GM12878 (cell line): Measurements from ENCODE around the gene HEXB. TPM values are rescaled to one million over a fixed set of nuclear protein-coding genes. Genes with fewer than 3 reads are reported as not detected.
A peak's percentile ranks its signal among the peaks of the same experiment; 100 is the strongest.

ENCODE experiments used
- ATAC-seq: fragments of 200-7000 bp; cut with Tn5 transposase; 3 replicates; pipeline ENCODE4 v1.9.1; 2020; ENCODE audit warnings: mild to moderate bottlenecking, moderate library complexity
- BruUV-seq: library from RNA; stranded (reverse); fragments of 400-500 nt; replicated peaks from 2 replicates; lab custom pipeline; 2021; lab: Mats Ljungman, UMichigan
- CTCF ChIA-PET: fragments of 300-600 bp; sonication (Branson Sonifier 250); formaldehyde crosslinking; extraction: SDS; loops from one replicate; lab custom pipeline; 2021; ENCODE audit warnings: inconsistent platforms; lab: Yijun Ruan, JAX
- POLR2A ChIA-PET: fragments of 350-600 bp; formaldehyde crosslinking; extraction: SDS; loops from one replicate; lab custom pipeline; 2021; ENCODE audit warnings: inconsistent platforms; lab: Charles Lee
- RAD21 ChIA-PET: fragments of 300-600 bp; sonication (Branson Sonifier 250); formaldehyde crosslinking; loops from one replicate; lab custom pipeline; 2023; ENCODE audit warnings: antibody characterized with exemption; ENCODE audit not compliant: unreplicated experiment; lab: Charles Lee
- SMC1A ChIA-PET: fragments of 300-600 bp; sonication (Branson Sonifier 250); formaldehyde crosslinking; loops from one replicate; lab custom pipeline; 2023; ENCODE audit not compliant: unreplicated experiment, uncharacterized antibody; lab: Charles Lee
- DNase-seq: peaks from one replicate; pipeline ENCODE4 v3.0.0-alpha.2; 2011; ENCODE audit warnings: low read depth, low spot score
- FAIRE-seq: peaks from 3 replicates; lab custom pipeline; 2011; peaks lifted over from hg19 to GRCh38; lab: Jason Lieb, UNC
- H2AFZ ChIP-seq: 2 replicates; pipeline ENCODE4 v1.6.0; 2011; ENCODE audit warnings: low read depth, low read length, control low read depth; ENCODE audit not compliant: control insufficient read depth
- H3K27ac ChIP-seq: 2 replicates; pipeline ENCODE4 v1.5.1; 2011; ENCODE audit warnings: control low read depth; ENCODE audit not compliant: control insufficient read depth, insufficient read depth
- H3K27me3 ChIP-seq, 2 experiments: replicated peaks in 1 of 2; 2 replicates each; pipeline versions ENCODE4 v1.6.0 to v1.6.1; 2011; ENCODE audit warnings: low read length in 1 of 2; ENCODE audit not compliant: control insufficient read depth in 2 of 2, insufficient read depth in 2 of 2
- H3K36me3 ChIP-seq, 2 experiments: 2 replicates each; pipeline ENCODE4 v1.5.1; 2011; ENCODE audit warnings: low read length in 1 of 2; ENCODE audit not compliant: control insufficient read depth in 2 of 2, insufficient read depth in 2 of 2
- H3K4me1 ChIP-seq: 2 replicates; pipeline ENCODE4 v1.6.1; 2011; ENCODE audit warnings: mild to moderate bottlenecking, low read length, moderate library complexity, mixed read lengths; ENCODE audit not compliant: control insufficient read depth, insufficient read depth
- H3K4me2 ChIP-seq: 2 replicates; pipeline ENCODE4 v1.6.0; 2011; ENCODE audit warnings: control low read depth; ENCODE audit not compliant: control insufficient read depth, insufficient read depth
- H3K4me3 ChIP-seq: fragments of 200-600 bp; sonication (generic); 2 replicates; pipeline ENCODE4 v1.5.1; 2016
- H3K79me2 ChIP-seq: 2 replicates; pipeline ENCODE4 v1.6.0; 2011; ENCODE audit warnings: low read length; ENCODE audit not compliant: control insufficient read depth, insufficient read depth
- H3K9ac ChIP-seq: 2 replicates; pipeline ENCODE4 v1.8.0; 2011; ENCODE audit warnings: low read length, control low read depth, mixed read lengths; ENCODE audit not compliant: control insufficient read depth, insufficient read depth
- H3K9me3 ChIP-seq: replicated peaks from 3 replicates; pipeline ENCODE4 v1.5.1; 2011; ENCODE audit warnings: mild to moderate bottlenecking, low read length; ENCODE audit not compliant: control insufficient read depth, insufficient read depth
- H4K20me1 ChIP-seq: 2 replicates; pipeline ENCODE4 v1.6.0; 2011; ENCODE audit not compliant: control insufficient read depth, insufficient read depth
- BACH1 ChIP-seq: fragments of 450-650 bp; IDR thresholded peaks from 2 replicates; pipeline ENCODE4 v1.6.1; 2017; ENCODE audit warnings: mild to moderate bottlenecking, borderline replicate concordance
- CHD2 ChIP-seq: IDR thresholded peaks from 2 replicates; pipeline ENCODE4 v1.6.1; 2011; ENCODE audit warnings: low read depth, low read length, improper control_type of control experiment, borderline replicate concordance
- CREB1 ChIP-seq: IDR thresholded peaks from 2 replicates; pipeline ENCODE4 v1.6.1; 2012; ENCODE audit warnings: low read depth, mild to moderate bottlenecking, inconsistent platforms
- CREM ChIP-seq: IDR thresholded peaks from 2 replicates; pipeline ENCODE4 v1.6.1; 2014; ENCODE audit warnings: antibody characterized with exemption, low read depth
- DPF2 ChIP-seq: fragments of 450-650 bp; IDR thresholded peaks from 2 replicates; pipeline ENCODE4 v1.6.1; 2017; ENCODE audit warnings: mild to moderate bottlenecking
- EED ChIP-seq: sonication (generic); IDR thresholded peaks from 2 replicates; pipeline ENCODE4 v1.6.1; 2016; ENCODE audit warnings: antibody characterized with exemption, low read depth
- EP300 ChIP-seq, 2 experiments: fragments of 150-350 bp in 1 of 2; IDR thresholded peaks; 2 replicates each; pipeline ENCODE4 v1.6.1; 2011 to 2012; ENCODE audit warnings: low read depth in 2 of 2, low read length in 2 of 2, borderline replicate concordance in 1 of 2, improper control_type of control experiment in 1 of 2, inconsistent platforms in 1 of 2; ENCODE audit not compliant: control insufficient read depth in 1 of 2
- HDAC2 ChIP-seq: fragments of 200-600 bp; sonication (generic); IDR thresholded peaks from 2 replicates; pipeline ENCODE4 v1.6.1; 2017
- IKZF1 ChIP-seq: fragments of 450-650 bp; conservative IDR thresholded peaks from 2 replicates; pipeline ENCODE4 v1.6.1; 2017; ENCODE audit warnings: antibody characterized with exemption, mild to moderate bottlenecking
- IKZF2 ChIP-seq, 2 experiments: fragments of 450-650 bp; IDR thresholded peaks; 2 replicates each; pipeline ENCODE4 v1.6.1; 2017; ENCODE audit warnings: mild to moderate bottlenecking in 2 of 2, moderate library complexity in 2 of 2
- MAX ChIP-seq: IDR thresholded peaks from 2 replicates; pipeline ENCODE4 v1.6.1; 2012; ENCODE audit warnings: low read depth, low read length, improper control_type of control experiment
- MEF2B ChIP-seq: fragments of 450-650 bp; IDR thresholded peaks from 2 replicates; pipeline ENCODE4 v1.6.1; 2018; ENCODE audit warnings: mild to moderate bottlenecking, moderate library complexity; ENCODE audit not compliant: partially characterized antibody, poor library complexity, severe bottlenecking
- MTA2 ChIP-seq: fragments of 450-650 bp; IDR thresholded peaks from 2 replicates; pipeline ENCODE4 v1.6.1; 2016; ENCODE audit warnings: low read depth, mild to moderate bottlenecking, moderate library complexity
- MTA3 ChIP-seq: IDR thresholded peaks from 2 replicates; pipeline ENCODE4 v1.6.1; 2012; ENCODE audit warnings: low read length, inconsistent platforms, borderline replicate concordance
- PAX8 ChIP-seq: fragments of 450-650 bp; IDR thresholded peaks from 2 replicates; pipeline ENCODE4 v1.6.1; 2017; ENCODE audit warnings: mild to moderate bottlenecking, moderate library complexity
- POLR2AphosphoS5 ChIP-seq: IDR thresholded peaks from 2 replicates; pipeline ENCODE4 v1.6.1; 2011; ENCODE audit warnings: mild to moderate bottlenecking, low read length, inconsistent platforms
- RELB ChIP-seq: fragments of 450-650 bp; IDR thresholded peaks from 2 replicates; pipeline ENCODE4 v1.6.1; 2017; ENCODE audit warnings: low read depth, mild to moderate bottlenecking, moderate library complexity
- RUNX3 ChIP-seq: IDR thresholded peaks from 2 replicates; pipeline ENCODE4 v1.6.1; 2012; ENCODE audit warnings: low read length, inconsistent platforms
- SPI1 ChIP-seq: IDR thresholded peaks from 2 replicates; pipeline ENCODE4 v1.6.1; 2011; ENCODE audit warnings: low read depth, mild to moderate bottlenecking, low read length, moderate library complexity, borderline replicate concordance; ENCODE audit not compliant: insufficient read depth
- SUZ12 ChIP-seq: fragments of 200-600 bp; sonication (generic); IDR thresholded peaks from one replicate; pipeline ENCODE4 v1.6.1; 2018; ENCODE audit warnings: antibody characterized with exemption, mild to moderate bottlenecking; ENCODE audit not compliant: unreplicated experiment
- WGBS: methylation state at CpG from one replicate; pipeline ENCODE4 v1.1.6; 2016; ENCODE audit warnings: low lambda C conversion rate; ENCODE audit not compliant: insufficient replicate concordance, insufficient coverage; ENCODE audit errors: missing lambda C conversion rate; 5-methylcytosine and 5-hydroxymethylcytosine counted together
- in situ Hi-C: fragments of 300-500 bp; cut with MboI; formaldehyde crosslinking; loops from 9 replicates; pipeline ENCODE4 v1.14.3; 2018; ENCODE audit warnings: mixed read lengths
- intact Hi-C: fragments of 100-400 bp; cut with micrococcal nuclease; formaldehyde crosslinking; loops from one replicate; pipeline ENCODE4 v1.14.2; 2022; ENCODE audit not compliant: unreplicated experiment
- polyA plus RNA-seq, 11 experiments: library from polyadenylated mRNA; depleted of rRNA in 4 of 11; unstranded in 6 of 11; stranded (reverse) in 5 of 11; fragments of >200 nt; fragmentation: Nextera tagmentation in 4 of 11; fragmentation: Illumina TruSeq in 1 of 11; extraction: Ambion mirVana in 4 of 11; extraction: Trizol in 1 of 11; gene quantifications; 1 replicate in 1 of 11; 2 replicates in 10 of 11; pipeline versions ENCODE4 v1.2.1 to v1.2.3, GENCODE V29; 2011 to 2016; ENCODE audit warnings: inconsistent platforms in 2 of 11, missing spikeins in 2 of 11, low read depth in 1 of 11
- total RNA-seq, 4 experiments: library from RNA; depleted of rRNA in 3 of 4; stranded (reverse); fragments of >200 nt in 3 of 4; fragmentation: Illumina TruSeq in 1 of 4; extraction: Trizol in 1 of 4; gene quantifications; 2 replicates each; pipeline versions ENCODE4 v1.2.1 to v1.2.3, GENCODE V29; 2013 to 2021

HEXB gene
- total and polyA plus RNA-seq, 10 of the 15 experiments (the other 5 are each of a cell fraction or from before 2014, with no cell fraction given) = 13.5 to 76.0 (median 42.6) TPM

- 26% methylated on average over 10 of the region's 10 CpGs for WGBS
These were observed 1.1 kb downstream of the HEXB start for GRCh38 chr5:74685979-74686631.

More at GRCh38 chr5:74685979-74686631, 1.1 kb downstream of the HEXB start:
- peak overlapping the region; percentile 56; the same call in 1 of the 2 replicates for H3K27ac ChIP-seq
- peak overlapping the region; percentile 86 for H2AFZ ChIP-seq
- POLR2A ChIA-PET = interaction anchor here (0.8 kb wide), 1 partner anchor 81 kb away, joined by 3 read pairs; the partner anchor contains the start of genes GFM2 and NSA2
- peak; percentile 83 for FAIRE-seq
- intact Hi-C loops (no loop called here), in situ Hi-C loops (no loop called here)
- H3K4me1 ChIP-seq = no peaks in the 10 kb centered on the region
- SMC1A ChIA-PET = interaction anchor here (1.1 to 1.6 kb wide), 5 partner anchors 12 to 233 kb away, joined by 3 to 6 read pairs (median 3); no protein-coding TSS in a partner anchor
- H3K4me3 ChIP-seq = peak overlapping the region; percentile 80
- peaks cover 4% of the 10 kb centered on the region for H3K79me2 ChIP-seq
- H4K20me1 ChIP-seq = no peaks in the 10 kb centered on the region
- no peaks in the 10 kb centered on the region for H3K9me3 ChIP-seq
- CTCF ChIA-PET = interaction anchor here (0.6 to 1.2 kb wide), 4 partner anchors 62 to 472 kb away, joined by 3 to 4 read pairs (median 4); no protein-coding TSS in a partner anchor
- ATAC-seq = peak; percentile 76
- H3K4me2 ChIP-seq = peak overlapping the region; percentile 98
- H3K36me3 ChIP-seq = no peaks in the 10 kb centered on the region; a peak in 1 of 4 replicates
- no peak for TF ChIP-seq HDAC2
- TF ChIP-seq IKZF2 (IDR thresholded peaks at IDR 0.05) = peak; percentile 56 to 64; a peak in 2 of 4 replicates
- TF ChIP-seq CREM = 0 out of 2 replicates have a peak, but pooled peaks have one; percentile 5
- TF ChIP-seq MAX = no peak
- 0 out of 2 replicates have a peak, but pooled peaks have one; percentile 27 for TF ChIP-seq CREB1
- peak; percentile 26; the same call in 1 of the 2 replicates for TF ChIP-seq BACH1
- peak; percentile 55 for TF ChIP-seq MEF2B
- peak; percentile 40; the same call in 1 of the 2 replicates for TF ChIP-seq IKZF1
- TF ChIP-seq RELB = peak; percentile 45; the same call in 1 of the 2 replicates
- TF ChIP-seq RUNX3 = peak; percentile 85
- TF ChIP-seq EED = peak; percentile 41; the same call in 1 of the 2 replicates
- no peak for TF ChIP-seq SUZ12
- TF ChIP-seq DPF2 = peak; percentile 20; the same call in 1 of the 2 replicates
- TF ChIP-seq POLR2AphosphoS5 = no peak
- TF ChIP-seq MTA2 = peak; percentile 37; the same call in 1 of the 2 replicates
- peak; percentile 87 for TF ChIP-seq SPI1
- TF ChIP-seq PAX8 = no peak
- 0 out of 4 replicates have a peak, but pooled peaks of 1 of the 2 experiments have one; percentile 14 for TF ChIP-seq EP300 (IDR thresholded peaks at IDR 0.05; ENCODE audit: borderline replicate concordance in 1 of 2, control insufficient read depth in 1 of 2, low read depth in 2 of 2, low read length in 2 of 2)
- no peak for TF ChIP-seq MTA3
- no peak for TF ChIP-seq CHD2
- RAD21 ChIA-PET = interaction anchor here (0.8 to 1.0 kb wide), 2 partner anchors 37 to 75 kb away, joined by 3 read pairs; no protein-coding TSS in a partner anchor
- TSS peak; percentile 51 for BruUV-seq
- H3K27me3 ChIP-seq = no peaks in the 10 kb centered on the region
- DNase-seq = peak; percentile 26
- peak overlapping the region; percentile 84 for H3K9ac ChIP-seq
